Hematopoietic multipotent progenitor cell treated with erythropoietin and hydrocortisone succinate and interleukin-3 and kit ligand, for 17 days (in vitro differentiated cells): ENCODE results near the gene RASSF3.

Experiments
- DNase-seq: peaks from one replicate; pipeline ENCODE4 v3.0.0-alpha.2; 2015; ENCODE audit warnings: low spot score

Gene RASSF3

GRCh38 chr12:64691795-64692583, 81.7 kb downstream of the RASSF3 start:
- no peak for DNase-seq

- no peak for DNase-seq
Measured at GRCh38 chr12:64694130-64695040, 84.1 kb downstream of the RASSF3 start.

GRCh38 chr12:64695550-64695949, 85.3 kb downstream of the RASSF3 start:
- DNase-seq, result no peak

GRCh38 chr12:64696080-64696741, 85.9 kb downstream of the RASSF3 start:
- no peak for DNase-seq

GRCh38 chr12:64699504-64700115, 89.3 kb downstream of the RASSF3 start:
- no peak for DNase-seq

GRCh38 chr12:64700532-64700931, 90.2 kb downstream of the RASSF3 start:
- no peak for DNase-seq

GRCh38 chr12:64701283-64701682, 91.0 kb downstream of the RASSF3 start:
- no peak for DNase-seq

DNA sequence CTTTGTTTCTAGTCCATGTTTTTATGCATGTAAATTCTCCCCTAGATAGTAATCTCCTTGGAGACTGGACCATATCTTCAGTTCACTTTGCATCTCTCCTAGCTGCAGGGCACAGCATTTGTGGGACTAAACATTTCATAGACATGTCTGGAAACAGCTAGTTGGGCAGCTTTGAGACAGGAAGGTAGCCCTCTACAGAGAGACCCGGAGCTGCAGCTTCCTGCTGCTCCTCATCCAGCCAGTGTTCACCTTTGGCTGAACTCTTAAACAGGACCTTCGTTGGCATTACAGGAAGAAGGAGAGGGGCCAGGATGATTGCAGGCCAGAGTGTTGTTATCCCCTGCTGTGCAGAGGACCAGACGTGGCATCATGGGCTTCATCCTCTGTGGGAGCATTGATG, 96.0 kb downstream of the RASSF3 start:
- DNase-seq, result no peak

DNA sequence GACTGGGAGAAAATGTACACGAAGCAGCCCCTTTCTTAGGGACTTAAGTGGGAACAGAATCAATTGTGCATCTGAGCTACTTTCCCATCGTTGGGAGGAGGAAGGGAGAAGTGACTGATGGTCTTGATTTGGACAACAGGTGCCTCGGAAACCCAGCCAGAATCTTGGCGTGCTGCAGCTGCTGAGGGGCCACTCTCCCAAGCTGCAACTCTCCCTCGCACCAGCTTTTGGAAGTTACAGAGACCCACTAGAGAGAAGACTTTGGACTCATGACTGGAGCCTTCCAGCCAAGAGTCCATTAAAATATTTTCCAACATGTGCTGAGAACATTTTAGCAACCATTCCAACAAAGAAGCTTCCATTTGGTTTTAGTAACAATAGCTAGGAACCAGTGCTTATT, 96.6 kb downstream of the RASSF3 start:
- DNase-seq, result no peak

DNA sequence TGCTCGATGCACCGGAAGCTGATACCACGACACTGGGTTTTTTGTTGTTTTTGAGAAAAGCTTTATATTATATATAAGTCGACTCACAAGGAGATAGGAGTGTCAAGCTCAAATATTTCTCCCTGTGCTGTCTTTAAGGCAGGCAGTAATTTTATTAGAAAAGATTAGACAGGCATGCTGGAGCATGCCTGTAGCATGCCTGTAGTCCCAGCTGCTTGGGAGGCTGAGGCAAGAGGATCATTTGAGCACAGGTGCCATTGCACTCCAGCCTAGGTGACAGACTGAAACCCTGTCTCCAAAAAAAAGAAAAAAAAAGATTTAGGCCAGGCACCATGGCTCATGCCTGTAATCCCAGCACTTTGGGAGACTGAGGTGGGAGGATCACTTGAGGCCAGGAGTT, 97.1 kb downstream of the RASSF3 start:
- no peak for DNase-seq

- DNase-seq, result no peak
Measured at GRCh38 chr12:64707926-64708325, 97.6 kb downstream of the RASSF3 start.

DNA sequence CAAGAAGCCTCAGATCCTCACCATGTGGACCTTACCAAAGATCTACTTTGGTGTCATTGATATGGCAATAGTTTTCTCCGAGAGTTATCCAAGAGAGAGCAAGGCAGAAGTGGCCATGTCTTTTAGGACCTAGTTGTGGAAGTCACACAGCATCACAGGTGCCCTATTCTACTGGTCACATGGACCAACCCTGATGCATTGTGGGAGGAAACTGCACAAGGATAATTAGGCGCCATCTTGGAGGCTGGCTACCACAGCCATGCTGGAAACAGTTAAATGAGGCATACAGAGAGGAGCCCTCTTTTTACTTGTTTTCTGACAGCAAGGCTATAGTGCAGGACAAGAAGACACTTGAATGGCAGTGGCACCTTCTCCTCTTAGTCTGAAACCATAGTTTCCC, 99.1 kb downstream of the RASSF3 start:
- DNase-seq, result no peak

- DNase-seq, result no peak
Measured at GRCh38 chr12:64713376-64713775, 103.1 kb downstream of the RASSF3 start.

- DNase-seq, result no peak
Measured at GRCh38 chr12:64714551-64714968, 104.3 kb downstream of the RASSF3 start.

DNA sequence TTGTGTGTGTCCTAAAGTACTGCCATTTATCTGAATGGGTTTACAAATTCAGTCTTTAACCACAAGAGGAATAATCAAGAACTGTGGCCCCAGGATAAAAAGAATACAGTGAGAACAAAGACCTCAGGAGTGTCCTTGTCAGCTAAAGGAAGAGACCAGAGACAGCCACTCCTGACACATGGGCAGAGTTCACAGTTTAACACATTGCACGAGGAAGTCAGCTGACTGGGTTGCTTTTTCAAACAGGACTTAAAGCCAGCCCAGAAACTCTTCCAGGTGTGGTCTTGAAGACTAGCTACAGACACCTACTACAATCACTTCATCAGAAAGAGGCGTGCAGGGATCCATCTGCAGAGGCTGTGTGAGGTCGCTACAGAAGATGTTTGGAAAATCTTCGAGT, 106.1 kb downstream of the RASSF3 start:
- DNase-seq, result no peak

DNA sequence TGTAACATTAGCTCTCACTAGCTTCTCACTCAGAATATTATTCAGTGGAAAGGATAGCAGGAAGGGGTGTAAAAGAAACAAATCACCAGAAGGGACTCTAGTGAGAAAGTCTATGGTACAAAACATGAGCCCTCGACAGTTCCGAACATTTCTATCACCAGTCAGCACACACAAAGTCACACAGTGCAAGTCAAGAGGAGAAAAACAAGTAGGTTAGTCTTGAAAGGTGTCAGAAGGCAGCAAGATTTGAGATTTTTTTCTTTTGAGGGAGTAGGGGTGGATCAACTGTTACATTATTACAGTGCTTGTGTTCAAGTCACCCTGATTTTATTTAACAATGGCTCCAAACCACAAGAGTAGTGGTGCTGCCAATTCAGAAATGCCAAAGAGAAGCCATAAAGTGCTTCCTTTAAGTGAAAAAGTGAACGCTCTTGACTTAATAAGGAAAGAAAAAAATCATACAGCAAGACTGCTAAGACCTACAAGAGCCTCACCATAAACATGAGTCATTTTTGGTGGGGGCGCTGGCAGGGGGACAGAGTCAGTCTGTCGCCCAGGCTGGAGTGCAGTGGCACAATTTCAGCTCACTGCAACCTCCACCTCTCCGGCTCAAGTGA, 106.7 kb downstream of the RASSF3 start:
- no peak for DNase-seq

DNA sequence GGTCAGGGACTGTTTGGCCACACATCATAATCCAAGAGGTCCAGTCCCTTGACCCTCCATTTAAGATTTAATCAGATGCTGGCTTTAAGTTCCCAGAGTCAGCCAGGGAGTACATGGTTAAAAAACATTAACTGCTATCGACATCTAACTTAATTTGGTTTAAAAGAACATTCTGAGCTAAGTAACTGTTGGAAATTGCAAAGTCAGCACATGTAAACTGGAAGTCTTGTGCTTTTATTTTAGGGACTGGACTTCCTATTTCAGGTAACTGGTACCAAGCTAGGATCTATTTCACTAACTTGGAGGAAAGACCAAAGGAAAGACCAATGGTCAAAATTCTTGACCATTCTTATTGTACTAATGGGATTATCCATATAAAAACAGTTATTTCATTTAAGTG, 108.4 kb downstream of the RASSF3 start:
- DNase-seq, result no peak

DNA sequence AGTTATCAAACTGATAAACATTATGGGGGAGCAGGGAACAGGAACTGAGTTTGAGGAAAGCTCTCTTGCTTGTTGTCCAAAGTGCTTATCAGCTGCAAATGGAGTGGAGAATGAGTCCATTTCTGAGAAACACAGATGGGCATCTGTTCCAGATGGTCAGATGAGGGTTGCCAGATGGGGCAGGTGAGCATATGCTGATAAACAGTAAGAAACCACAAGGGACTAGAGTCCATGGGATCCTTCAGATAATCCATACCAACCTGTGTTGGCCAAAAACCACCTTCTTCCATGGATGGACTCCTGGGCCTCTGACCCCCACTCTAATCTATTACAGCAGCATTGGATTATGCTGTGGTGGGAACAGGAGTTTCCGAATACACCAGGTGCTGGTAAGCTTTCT, 110.6 kb downstream of the RASSF3 start:
- no peak for DNase-seq

DNA sequence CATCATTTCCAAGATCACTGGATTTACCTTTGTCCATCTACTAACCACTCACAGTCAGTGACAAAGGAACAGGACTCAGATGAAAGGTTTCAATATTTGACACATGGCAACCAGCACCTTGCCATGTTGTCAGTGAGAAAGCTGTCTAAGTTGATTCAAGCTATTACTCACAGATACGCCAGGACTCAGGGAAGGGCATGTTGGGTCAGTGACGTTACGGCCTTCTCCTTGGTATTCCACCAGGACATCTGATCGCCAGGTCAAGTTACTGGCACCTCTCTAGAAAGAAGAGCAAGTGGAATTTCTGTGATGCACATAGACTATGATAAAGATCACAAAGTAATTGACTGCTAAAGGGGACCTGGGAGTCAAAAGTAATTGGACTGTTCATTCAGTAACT, 112.5 kb downstream of the RASSF3 start:
- DNase-seq, result no peak

DNA sequence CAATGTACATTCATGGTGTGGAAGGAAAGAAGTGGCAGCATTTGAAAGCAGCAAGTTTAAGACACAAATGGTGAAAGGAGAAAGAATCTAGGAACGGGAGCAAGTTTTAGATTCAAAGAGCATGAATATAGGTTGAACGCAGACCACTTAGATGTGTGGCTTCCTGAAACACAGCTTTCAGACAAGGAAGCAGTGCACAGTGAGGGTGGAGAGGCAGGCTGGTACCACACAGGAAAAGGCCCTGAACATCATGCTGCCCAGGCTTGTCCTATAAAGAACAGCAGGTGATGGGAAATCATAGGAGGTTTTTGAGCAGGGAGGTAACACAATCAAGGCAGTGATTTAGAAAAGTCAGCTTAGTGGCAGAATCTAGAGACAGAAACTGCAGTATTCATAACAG, 113.3 kb downstream of the RASSF3 start:
- DNase-seq, result no peak

DNA sequence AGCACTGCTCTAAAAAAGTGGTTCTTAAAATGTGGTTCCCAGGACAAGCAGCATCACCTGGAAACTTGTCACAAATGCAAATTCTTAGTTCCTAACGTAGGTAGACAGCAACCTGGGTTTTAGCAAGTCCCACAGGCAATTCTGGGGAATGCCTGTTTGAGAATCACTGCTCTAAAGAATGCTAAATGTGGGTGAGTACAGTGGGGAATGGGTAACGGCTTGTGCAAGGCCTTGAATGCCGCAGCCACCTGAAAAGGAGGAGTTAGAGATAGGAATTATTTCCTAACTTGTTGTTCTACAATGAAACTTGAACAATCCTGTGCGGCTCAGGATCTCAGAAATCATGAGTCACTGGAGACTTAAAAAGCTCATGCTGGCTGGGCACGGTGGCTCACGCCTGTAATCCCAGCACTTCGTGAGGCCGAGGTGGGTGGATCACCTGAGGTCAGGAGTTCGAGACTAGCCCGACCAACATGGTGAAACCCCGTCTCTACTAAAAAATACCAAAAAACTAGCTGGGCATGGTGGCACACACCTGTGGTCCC, 114.0 kb downstream of the RASSF3 start:
- DNase-seq, result no peak
